D721Med (cell line): ENCODE data around the gene SERBP1.
"Not testable (repeated sequence)": the region's sequence is repeated elsewhere in the genome, so short reads cannot be mapped to it uniquely, and the experiment has no call there.

ENCODE experiments used
- DNase-seq: peaks from one replicate; pipeline ENCODE4 v3.0.0; 2011; ENCODE audit warnings: low spot score; ENCODE audit not compliant: insufficient read length
- FAIRE-seq: peaks from 2 replicates; lab custom pipeline; 2011; peaks lifted over from hg19 to GRCh38; lab: Jason Lieb, UNC
- CTCF ChIP-seq: IDR thresholded peaks from 2 replicates; pipeline ENCODE4 v1.5.1; 2012; ENCODE audit warnings: mild to moderate bottlenecking, control low read depth; ENCODE audit not compliant: insufficient read depth; ENCODE audit errors: missing control alignments

Gene SERBP1

GRCh38 chr1:67459068-67459467 lies 28.9 kb upstream of the SERBP1 start:
- DNase-seq (no peak), FAIRE-seq (no peak)
- TF ChIP-seq CTCF = no peak

GRCh38 chr1:67458663-67459062 lies 28.5 kb upstream of the SERBP1 start:
- no peak for TF ChIP-seq CTCF
- DNase-seq (no peak), FAIRE-seq (no peak)

GRCh38 chr1:67457247-67457646 lies 27.0 kb upstream of the SERBP1 start:
- TF ChIP-seq CTCF = no peak
- DNase-seq (no peak), FAIRE-seq (no peak)

GRCh38 chr1:67451815-67452214 lies 21.6 kb upstream of the SERBP1 start:
- TF ChIP-seq CTCF = no peak
- no peak for DNase-seq
- no peak for FAIRE-seq

- TF ChIP-seq CTCF = no peak
- no peak for FAIRE-seq
- DNase-seq = no peak
These were observed 21.2 kb upstream of the SERBP1 start for GRCh38 chr1:67451356-67451755.

- no peak for DNase-seq
- TF ChIP-seq CTCF = no peak
- no peak for FAIRE-seq
These were observed 16.7 kb upstream of the SERBP1 start for GRCh38 chr1:67446893-67447292.

GRCh38 chr1:67446014-67446413 lies 15.8 kb upstream of the SERBP1 start:
- not testable (repeated sequence) for DNase-seq, FAIRE-seq

GRCh38 chr1:67441739-67442281 lies 11.6 kb upstream of the SERBP1 start:
- TF ChIP-seq CTCF = no peak
- FAIRE-seq (no peak), DNase-seq (no peak)
